Embryonic facial prominence (tissue), 1 donor: ENCODE results near the gene REM1.

Source experiments
- DNase-seq: peaks from one replicate; pipeline ENCODE4 v3.0.0-alpha.2; 2016; ENCODE audit errors: extremely low spot score

REM1 gene

DNA sequence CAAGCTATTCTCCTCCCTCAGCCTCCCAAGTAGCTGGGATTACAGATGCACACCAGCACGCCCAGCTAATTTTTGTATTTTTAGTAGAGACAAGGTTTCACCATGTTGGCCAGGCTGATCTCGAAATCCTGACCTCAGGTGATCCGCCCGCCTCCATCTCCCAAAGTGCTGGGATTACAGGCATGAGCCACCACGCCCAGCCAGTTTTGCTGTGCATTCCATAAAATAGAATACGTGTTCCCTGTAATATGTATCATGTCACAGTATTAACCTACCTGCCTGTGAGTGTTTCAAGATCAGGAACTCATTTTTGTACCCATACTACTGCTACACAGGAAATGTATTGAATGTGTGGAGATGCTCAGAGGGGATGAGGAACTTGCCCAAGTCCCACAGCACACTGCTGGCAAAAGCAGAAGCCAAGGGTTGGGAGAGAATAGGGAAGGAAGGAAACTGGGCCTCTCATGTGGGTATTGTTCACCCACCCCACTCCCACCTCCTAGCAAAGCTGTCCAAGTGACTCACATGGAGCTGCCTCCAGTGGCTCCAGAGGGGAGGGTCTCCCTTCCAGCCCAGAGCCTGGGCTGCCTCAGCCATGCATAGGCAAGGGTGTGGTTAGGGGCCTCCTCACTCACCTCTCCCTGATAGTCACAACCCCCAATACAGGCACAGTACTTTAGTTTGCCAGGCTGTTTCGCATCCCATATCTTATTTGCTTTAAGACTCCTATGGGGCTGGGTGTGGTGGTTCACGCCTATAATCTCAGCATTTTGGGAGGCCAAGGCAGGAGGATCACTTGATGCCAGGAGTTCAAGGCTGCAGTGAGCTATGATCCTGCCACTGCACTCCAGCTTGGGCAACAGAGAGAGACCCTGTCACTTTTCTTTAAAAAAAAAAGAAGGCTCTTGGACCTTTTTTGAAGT is 48.5 kb downstream of the REM1 start:
- DNase-seq, result no peak

DNA sequence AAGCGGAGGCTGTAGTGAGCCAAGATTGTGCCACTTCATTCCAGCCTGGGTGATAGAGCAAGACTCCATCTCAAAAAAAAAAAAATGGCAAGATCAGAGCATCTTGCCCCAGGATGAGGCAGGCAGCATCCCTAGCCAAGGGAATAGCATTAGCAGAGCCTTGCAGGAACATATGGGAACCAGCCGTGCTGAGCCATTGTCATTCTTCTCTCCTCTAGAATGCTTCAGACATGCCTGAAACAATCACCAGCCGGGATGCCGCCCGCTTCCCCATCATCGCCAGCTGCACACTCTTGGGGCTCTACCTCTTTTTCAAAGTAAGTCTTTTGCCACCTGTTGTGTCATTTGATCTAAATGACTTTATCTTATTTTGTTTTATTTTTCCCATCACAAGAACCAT is 52.2 kb downstream of the REM1 start:
- DNase-seq, result no peak
